IMR-90 (cell line): ENCODE data around the gene AKR1C2.
"Not testable (repeated sequence)": the region's sequence is repeated elsewhere in the genome, so short reads cannot be mapped to it uniquely, and the experiment has no call there.

Experiments used
- BHLHE40 ChIP-seq: fragments of 150-350 bp; IDR thresholded peaks from 2 replicates; pipeline ENCODE4 v1.6.1; 2016; ENCODE audit warnings: mild to moderate bottlenecking, low read depth, low read length
- CHD1 ChIP-seq: IDR thresholded peaks from 2 replicates; pipeline ENCODE4 v1.6.1; 2012; ENCODE audit warnings: low read depth, low read length, improper control_type of control experiment
- MAFK ChIP-seq: IDR thresholded peaks from 2 replicates; pipeline ENCODE4 v1.6.1; 2012; ENCODE audit warnings: low read depth, low read length, improper control_type of control experiment
- MAZ ChIP-seq: IDR thresholded peaks from 2 replicates; pipeline ENCODE4 v1.6.1; 2012; ENCODE audit warnings: low read depth, mild to moderate bottlenecking, low read length, improper control_type of control experiment, moderate library complexity, borderline replicate concordance
- POLR2A ChIP-seq: IDR thresholded peaks from 2 replicates; pipeline ENCODE4 v1.6.1; 2012; ENCODE audit warnings: mild to moderate bottlenecking, low read depth, low read length
- RAD21 ChIP-seq: IDR thresholded peaks from 2 replicates; pipeline ENCODE4 v1.6.1; 2012; ENCODE audit warnings: low read length, improper control_type of control experiment
- RFX5 ChIP-seq: IDR thresholded peaks from 2 replicates; pipeline ENCODE4 v1.8.0; 2012; ENCODE audit warnings: low read depth, mild to moderate bottlenecking, low read length, moderate library complexity
- SMC3 ChIP-seq: fragments of 150-350 bp; IDR thresholded peaks from 2 replicates; pipeline ENCODE4 v1.6.1; 2016; ENCODE audit warnings: low read depth, mild to moderate bottlenecking, antibody characterized with exemption, low read length, moderate library complexity
- TF ChIP-seq, protein P1 (sequence below): conservative IDR thresholded peaks from 2 replicates; pipeline ENCODE4 v1.5.1; 2012; ENCODE audit warnings: mild to moderate bottlenecking, low read depth, low read length, improper control_type of control experiment

- TF ChIP-seq, protein P1, sequence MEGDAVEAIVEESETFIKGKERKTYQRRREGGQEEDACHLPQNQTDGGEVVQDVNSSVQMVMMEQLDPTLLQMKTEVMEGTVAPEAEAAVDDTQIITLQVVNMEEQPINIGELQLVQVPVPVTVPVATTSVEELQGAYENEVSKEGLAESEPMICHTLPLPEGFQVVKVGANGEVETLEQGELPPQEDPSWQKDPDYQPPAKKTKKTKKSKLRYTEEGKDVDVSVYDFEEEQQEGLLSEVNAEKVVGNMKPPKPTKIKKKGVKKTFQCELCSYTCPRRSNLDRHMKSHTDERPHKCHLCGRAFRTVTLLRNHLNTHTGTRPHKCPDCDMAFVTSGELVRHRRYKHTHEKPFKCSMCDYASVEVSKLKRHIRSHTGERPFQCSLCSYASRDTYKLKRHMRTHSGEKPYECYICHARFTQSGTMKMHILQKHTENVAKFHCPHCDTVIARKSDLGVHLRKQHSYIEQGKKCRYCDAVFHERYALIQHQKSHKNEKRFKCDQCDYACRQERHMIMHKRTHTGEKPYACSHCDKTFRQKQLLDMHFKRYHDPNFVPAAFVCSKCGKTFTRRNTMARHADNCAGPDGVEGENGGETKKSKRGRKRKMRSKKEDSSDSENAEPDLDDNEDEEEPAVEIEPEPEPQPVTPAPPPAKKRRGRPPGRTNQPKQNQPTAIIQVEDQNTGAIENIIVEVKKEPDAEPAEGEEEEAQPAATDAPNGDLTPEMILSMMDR: 0 out of 2 replicates have a peak, but pooled peaks have one; percentile 23
- not testable (repeated sequence) for TF ChIP-seq MAFK, POLR2A, SMC3, RFX5, BHLHE40, MAZ, CHD1
- peak; percentile 23; the same call in 1 of the 2 replicates for TF ChIP-seq RAD21
Observed at GRCh38 chr10:5018671-5019277, 15.1 kb upstream of the AKR1C2 start.
